Transverse colon (tissue), 4 donors: ENCODE data around the gene BHLHE40.

ENCODE experiments used
- CTCF ChIP-seq, 5 experiments: fragments of 200-600 bp in 3 of 5; fragments of 450-650 bp in 2 of 5; sonication (generic) in 3 of 5; IDR thresholded peaks; 1 replicate in 2 of 5; 2 replicates in 3 of 5; pipeline ENCODE4 v1.5.1; 2016 to 2017; ENCODE audit warnings: antibody characterized with exemption in 5 of 5, inconsistent platforms in 3 of 5, mild to moderate bottlenecking in 2 of 5, moderate library complexity in 1 of 5
- POLR2AphosphoS5 ChIP-seq, 3 donors: sonication (generic); formaldehyde crosslinking; IDR thresholded peaks; one replicate each; pipeline ENCODE4 v1.6.1; 2016; ENCODE audit warnings: antibody characterized with exemption in 3 of 3

DNA sequence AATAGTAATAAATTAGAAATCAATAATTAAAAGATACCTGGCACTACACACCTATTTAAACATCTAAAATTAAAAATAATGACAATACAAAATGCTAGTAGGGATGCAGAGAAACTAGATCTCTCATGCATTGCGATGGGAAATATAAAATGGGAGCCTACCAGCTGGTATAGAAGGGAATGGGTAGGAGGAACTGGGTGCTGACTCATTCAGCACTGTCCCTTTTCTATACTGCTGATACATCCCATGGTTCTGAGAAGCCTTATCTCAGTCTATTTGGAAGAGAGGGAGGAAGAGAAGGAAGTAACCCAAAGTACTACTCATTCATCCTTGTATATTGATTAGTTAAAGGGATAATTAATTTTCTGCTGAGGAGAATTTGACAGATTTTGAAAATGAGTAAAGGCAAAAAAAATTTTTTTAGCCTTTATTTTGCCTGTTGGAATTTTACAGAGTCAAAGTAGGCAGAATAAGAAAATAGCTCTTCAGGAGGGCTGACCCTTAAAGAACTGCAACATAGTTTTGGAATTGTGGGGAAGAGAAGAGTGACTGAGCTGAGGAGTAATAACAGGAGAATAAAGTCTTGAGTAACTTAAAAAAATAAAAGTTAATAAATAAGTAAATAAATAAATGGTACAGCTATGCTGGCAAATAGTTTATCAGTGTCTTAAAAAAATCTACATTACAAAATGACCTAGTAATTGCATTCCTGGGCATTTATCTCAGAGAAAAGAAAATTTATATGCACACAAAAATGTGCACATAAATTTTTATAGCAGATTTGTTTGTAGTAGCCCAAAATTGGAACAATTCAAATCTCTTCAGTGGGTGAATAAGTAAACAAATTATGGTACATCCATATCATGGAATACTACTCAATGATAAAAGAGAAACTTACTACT is 15.3 kb upstream of the BHLHE40 start:
- no peak for TF ChIP-seq CTCF (IDR thresholded peaks at IDR 0.05)
- no peak for TF ChIP-seq POLR2AphosphoS5 (IDR thresholded peaks at IDR 0.05)
